Pulmonary artery endothelial cell (primary cell): ENCODE results near the gene PREPL. TPM values are rescaled to one million over a fixed set of nuclear protein-coding genes. Genes with fewer than 3 reads are reported as not detected.

Experiments
- total RNA-seq: library from RNA; depleted of rRNA; stranded (reverse); fragments of >200 nt; gene quantifications from 2 replicates; pipeline ENCODE4 v1.2.3, GENCODE V29; 2014

Gene PREPL
- total RNA-seq, 1 donor from 2014 or later, result 19.3 TPM

Other genes with a start within 250 kb of the PREPL start
- gene PPM1B, start 192.6 kb downstream of the PREPL start, total RNA-seq, result 16.0 and 20.0 TPM in 2 replicates
- gene SLC3A1, start 86.0 kb downstream of the PREPL start, total RNA-seq, result not detected in 2 replicates
- 5.5 and 7.6 TPM in 2 replicates for gene CAMKMT, start 453 bp upstream of the PREPL start, total RNA-seq